Activated CD4-positive, alpha-beta T cell treated with anti-CD3 and anti-CD28 coated beads for 4 hours (primary cell): ENCODE measurements around the gene PPP1CC.
A peak's percentile ranks its signal among the peaks of the same experiment; 100 is the strongest.
"Not testable (repeated sequence)": the region's sequence is repeated elsewhere in the genome, so short reads cannot be mapped to it uniquely, and the experiment has no call there.

Experiments
- DNase-seq, 2 donors: peaks; one replicate each; pipeline ENCODE4 v3.0.0-alpha.2; 2020

The PPP1CC gene

DNA sequence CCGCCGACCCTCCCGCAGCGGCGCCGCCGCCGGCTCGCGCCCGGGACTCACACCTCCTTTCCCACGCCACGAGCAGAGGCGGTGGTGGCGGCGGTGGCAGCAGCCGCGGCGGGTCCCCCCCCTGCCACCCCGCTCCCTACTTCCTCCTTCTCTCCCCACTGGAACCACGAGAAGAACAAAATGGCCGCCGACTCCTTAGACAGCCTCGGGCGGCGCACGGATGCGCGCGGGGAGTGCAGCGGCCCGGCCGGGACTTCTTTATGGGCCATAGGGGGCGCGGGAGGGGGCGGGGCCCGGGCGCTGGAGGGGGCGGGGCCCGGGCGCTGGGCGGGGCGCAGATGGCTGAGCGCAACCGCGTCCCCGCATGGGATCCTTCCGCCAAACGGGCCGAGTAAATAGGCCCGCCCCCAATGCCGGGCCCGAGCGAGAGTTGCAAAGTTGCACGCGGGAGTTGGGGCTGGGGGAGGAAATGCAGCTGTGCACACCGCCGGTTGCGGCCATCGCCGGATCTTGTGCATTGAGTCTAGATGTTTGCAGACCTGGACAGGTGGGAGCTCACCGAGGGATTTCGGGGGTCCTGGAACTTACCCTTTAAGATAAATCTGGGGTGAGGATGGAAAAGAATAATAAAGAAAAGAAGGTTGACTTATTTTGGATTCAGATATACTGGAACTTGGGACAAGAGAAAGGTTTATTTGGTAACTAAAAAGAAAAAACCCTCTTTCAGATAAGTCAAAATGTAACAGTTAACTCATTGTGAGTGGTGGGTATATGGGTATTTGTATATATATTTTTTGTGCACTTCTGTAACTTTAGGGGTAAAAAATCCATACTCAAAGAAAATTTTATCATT lies at the start of gene PPP1CC:
PPP1CC (minus strand) TSS at position 174 of the 853 bp plus-strand sequence. CDS start 184 bp downstream, outside the sequence.
- DNase-seq = peak; percentile 89 to 93

DNA sequence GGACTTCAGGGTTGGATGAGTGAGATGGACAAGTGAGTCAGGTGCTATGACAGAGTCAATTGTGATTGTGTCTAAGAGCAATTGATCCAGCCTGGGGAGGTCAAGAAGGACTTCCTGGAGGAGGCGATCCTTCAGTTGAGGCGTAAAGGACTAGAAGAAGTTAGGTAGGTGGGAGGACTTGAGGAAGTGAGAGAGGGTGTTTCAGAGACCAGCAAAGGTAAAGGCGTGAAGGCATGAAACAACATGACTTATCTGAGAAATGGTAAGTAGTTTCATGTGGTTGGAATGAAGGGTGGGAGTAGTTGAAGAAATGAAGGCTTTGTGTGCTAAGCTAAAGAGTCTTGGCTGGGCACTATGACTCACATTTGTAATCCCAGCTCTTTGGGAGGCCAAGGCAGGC lies 48.9 kb upstream of the PPP1CC start:
- DNase-seq = no peak

- no peak for DNase-seq
Observed at GRCh38 chr12:110790301-110790700, 47.6 kb upstream of the PPP1CC start.

- DNase-seq = no peak
Observed at GRCh38 chr12:110786012-110786411, 43.3 kb upstream of the PPP1CC start.

- no peak for DNase-seq
Observed at GRCh38 chr12:110785240-110785639, 42.5 kb upstream of the PPP1CC start.

DNA sequence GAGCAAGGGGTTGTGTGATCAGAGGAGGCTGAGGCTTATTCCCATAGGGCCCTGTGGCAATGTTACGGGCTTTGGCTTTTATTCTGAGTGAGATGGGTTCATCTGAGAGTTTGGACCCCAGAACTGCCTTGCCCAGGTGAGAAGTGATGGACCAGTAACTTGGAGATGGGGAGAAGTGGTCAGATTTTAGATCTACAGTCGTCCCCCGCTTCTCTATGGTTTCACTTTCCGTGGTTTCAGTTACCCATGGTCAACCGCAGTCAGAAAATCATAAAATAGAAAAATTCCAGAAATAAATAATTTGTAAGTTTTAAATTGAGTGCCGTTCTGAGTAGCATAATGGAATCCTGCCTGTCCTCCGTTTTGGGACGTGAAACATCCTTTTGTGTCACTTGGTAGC lies 40.2 kb upstream of the PPP1CC start:
- no peak for DNase-seq

GRCh38 chr12:110782094-110782493 lies 39.4 kb upstream of the PPP1CC start:
- DNase-seq = no peak

- DNase-seq = peak; percentile 15 to 56
Observed at GRCh38 chr12:110780448-110780847, 37.8 kb upstream of the PPP1CC start.

GRCh38 chr12:110778833-110779577 lies 36.3 kb upstream of the PPP1CC start:
- no peak for DNase-seq

DNA sequence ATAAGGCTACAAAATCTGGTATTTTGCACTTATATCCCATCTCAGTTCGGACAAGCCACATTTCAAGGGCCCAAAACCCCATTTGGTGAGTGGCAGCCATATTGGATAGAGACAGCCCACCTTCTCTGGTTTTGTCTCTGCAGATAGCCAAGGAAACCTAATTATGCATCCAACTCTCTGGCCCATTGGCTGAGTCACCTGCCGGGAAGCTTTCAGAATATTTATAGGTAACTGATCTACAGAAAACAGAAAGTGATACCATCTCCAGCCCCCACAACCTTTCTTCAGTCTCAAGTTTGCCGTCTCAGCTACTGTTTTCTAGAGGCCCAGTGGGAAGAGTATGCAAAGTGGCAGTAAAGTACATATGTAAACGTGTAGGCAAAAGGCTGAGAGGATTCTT lies 33.7 kb upstream of the PPP1CC start:
- peak; percentile 41 to 63 for DNase-seq

DNA sequence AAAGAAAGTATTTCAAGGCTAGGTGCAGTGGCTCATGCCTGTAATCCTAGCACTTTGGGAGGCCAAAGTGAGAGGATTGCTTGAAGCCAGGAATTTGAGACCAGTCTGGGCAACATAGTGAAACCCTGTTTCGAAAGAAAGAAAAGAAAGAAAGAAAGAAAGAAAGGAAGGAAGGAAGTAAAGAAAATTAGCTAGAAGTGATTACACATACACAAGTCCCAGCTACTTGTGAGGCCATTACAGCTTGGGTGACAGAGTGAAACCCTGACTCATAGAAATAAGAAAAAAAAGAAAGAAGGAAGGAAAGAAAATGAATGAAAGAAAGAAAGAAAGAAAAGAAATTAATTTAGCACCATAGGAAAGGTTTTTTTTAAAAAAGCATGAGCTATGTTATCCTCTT lies 33.3 kb upstream of the PPP1CC start:
- no peak for DNase-seq

- DNase-seq = no peak
Observed at GRCh38 chr12:110774824-110775223, 32.1 kb upstream of the PPP1CC start.

- no peak for DNase-seq
Observed at GRCh38 chr12:110768960-110769359, 26.3 kb upstream of the PPP1CC start.

DNA sequence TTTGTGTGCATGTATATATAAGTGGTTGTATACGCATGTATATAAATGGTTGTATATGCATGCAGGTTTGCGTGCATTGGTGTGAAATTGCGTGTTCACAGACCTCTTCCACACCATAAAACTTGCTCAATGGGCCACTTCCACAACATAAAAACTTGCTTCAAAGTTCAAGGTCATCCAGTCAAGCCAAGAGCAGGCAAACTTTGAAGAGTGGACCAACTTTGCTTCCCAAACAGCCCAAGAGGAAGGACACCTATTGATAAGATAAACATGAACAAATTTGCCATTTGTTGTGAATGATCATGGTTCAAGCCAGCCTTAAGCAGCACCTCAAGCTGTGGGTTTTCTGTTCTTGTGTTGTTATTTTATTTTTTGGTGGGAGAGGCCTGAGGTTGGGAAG lies 25.2 kb upstream of the PPP1CC start:
- no peak for DNase-seq

DNA sequence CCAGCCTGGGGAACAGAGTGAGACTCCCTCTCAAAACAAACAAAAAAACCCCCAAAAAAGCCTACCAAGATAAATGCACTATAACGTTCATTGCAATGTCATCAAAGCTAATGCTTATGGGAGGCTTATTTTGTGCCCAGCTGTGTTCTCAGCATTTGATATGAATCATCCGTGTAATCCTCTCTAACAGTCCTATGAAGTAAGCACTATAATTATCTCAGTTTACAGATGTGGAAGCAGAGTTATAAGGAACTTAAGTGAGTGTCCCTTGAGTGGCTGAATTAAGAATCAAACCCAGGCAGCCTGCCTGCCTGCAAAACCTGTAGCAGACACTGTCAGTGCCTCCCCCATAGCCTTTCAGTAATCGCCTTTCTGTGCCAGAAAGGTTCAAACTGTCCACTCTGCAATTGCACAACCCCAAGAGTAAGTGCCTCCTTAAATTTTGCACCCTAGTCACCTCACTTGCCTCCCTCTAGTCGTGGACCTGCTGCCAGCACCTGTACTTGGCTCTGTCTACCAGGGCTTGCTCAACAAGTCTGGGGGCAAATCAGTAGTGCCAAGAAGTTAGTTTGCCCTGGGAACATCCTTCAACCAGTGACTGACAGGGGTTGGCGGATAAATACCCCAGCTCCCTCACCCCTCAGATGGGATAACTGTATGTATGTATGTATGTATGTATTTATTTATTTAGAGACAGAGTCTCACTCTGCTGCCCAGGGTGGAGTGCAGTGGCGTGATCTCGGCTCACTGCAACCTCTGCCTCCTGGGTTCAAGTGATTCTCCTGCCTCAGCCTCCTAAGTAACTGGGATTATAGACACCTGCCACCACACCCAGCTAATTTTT lies 23.8 kb upstream of the PPP1CC start:
- DNase-seq = no peak

- not testable (repeated sequence) for DNase-seq
Observed at GRCh38 chr12:110765572-110765971, 22.9 kb upstream of the PPP1CC start.

GRCh38 chr12:110765111-110765510 lies 22.4 kb upstream of the PPP1CC start:
- no peak for DNase-seq

DNA sequence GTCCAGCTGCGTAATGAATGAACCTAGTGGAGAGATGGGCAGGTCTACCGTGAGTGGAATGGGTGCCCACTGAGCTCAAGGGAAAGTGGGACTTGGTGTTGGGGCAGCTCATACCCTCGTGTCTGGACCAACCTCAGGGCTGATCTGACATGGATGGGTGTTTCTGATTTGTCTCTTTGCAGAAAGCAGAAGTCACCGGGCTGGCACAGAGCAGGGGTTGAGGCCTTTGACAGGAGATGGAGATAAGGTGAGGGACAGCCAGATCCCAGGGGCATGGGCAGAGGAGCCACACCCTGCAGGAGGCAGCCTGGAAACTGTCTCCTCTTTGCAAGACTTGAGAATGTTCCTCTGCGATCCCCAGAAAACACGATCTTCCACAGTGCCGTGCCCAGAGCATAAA lies 20.9 kb upstream of the PPP1CC start:
- no peak for DNase-seq

- no peak for DNase-seq
Observed at GRCh38 chr12:110762891-110763290, 20.2 kb upstream of the PPP1CC start.

DNA sequence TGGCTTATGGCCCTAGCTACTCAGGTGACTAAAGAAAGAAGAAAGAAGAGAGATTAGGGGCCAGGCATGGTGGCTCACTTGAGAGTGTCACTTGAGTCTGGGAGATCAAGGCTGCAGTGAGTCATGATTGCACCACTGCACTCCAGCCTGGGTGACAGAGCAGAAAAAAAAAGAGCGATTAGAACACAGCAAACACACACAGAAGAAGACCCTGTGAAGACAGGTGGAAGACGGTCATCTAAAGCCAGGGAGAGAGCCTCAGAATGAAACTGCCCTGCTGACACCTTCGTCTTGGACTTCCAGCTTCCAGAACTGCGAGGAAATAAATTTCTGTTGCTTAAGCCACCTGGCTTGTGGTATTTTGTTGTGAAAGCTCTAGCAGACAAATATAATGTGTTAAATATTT lies 17.5 kb upstream of the PPP1CC start:
- no peak for DNase-seq

- no peak for DNase-seq
Observed at GRCh38 chr12:110758922-110759321, 16.2 kb upstream of the PPP1CC start.

- DNase-seq = no peak
Observed at GRCh38 chr12:110756611-110757010, 13.9 kb upstream of the PPP1CC start.

- no peak for DNase-seq
Observed at GRCh38 chr12:110754101-110754793, 11.6 kb upstream of the PPP1CC start.
